ENCODE results near the gene EML1.

DNA sequence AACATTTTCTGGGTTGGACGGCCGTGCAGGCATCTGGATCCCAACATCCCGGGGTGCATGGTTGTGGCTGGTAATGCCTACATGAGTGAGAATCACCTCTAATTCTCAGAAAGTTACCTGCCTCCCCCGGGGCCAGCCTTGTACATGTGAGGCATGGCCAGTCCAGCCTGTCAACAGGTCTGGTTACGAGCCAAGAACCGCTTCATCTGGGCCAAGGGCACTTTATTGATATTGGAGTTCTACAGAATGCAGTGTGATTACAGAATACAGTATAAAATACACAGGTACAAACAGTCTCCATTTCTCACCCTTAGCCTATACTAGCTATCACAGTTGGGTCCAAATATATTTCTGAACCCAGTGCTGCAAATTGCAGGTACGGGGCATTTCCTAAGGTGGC lies 187.1 kb downstream of the EML1 start:
- TF ChIP-seq MAFK (conservative IDR thresholded peaks at IDR 0.05 in 1 of 2, IDR thresholded peaks at IDR 0.05 in 1 of 2; ENCODE audit: low read length in 2 of 2) (no peak), ZEB1 (IDR thresholded peaks at IDR 0.05; ENCODE audit: insufficient replicate concordance, low read depth) (no peak), GPN1 (CRISPR knock-in tag; IDR thresholded peaks at IDR 0.05; ENCODE audit: borderline replicate concordance) (no peak), SRF (IDR thresholded peaks at IDR 0.05; ENCODE audit: low read depth, low read length) (no peak)
- TF ChIP-seq, protein P1, sequence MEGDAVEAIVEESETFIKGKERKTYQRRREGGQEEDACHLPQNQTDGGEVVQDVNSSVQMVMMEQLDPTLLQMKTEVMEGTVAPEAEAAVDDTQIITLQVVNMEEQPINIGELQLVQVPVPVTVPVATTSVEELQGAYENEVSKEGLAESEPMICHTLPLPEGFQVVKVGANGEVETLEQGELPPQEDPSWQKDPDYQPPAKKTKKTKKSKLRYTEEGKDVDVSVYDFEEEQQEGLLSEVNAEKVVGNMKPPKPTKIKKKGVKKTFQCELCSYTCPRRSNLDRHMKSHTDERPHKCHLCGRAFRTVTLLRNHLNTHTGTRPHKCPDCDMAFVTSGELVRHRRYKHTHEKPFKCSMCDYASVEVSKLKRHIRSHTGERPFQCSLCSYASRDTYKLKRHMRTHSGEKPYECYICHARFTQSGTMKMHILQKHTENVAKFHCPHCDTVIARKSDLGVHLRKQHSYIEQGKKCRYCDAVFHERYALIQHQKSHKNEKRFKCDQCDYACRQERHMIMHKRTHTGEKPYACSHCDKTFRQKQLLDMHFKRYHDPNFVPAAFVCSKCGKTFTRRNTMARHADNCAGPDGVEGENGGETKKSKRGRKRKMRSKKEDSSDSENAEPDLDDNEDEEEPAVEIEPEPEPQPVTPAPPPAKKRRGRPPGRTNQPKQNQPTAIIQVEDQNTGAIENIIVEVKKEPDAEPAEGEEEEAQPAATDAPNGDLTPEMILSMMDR (CRISPR knock-in tag; IDR thresholded peaks at IDR 0.05): no peak
- TF ChIP-seq, protein P2, sequence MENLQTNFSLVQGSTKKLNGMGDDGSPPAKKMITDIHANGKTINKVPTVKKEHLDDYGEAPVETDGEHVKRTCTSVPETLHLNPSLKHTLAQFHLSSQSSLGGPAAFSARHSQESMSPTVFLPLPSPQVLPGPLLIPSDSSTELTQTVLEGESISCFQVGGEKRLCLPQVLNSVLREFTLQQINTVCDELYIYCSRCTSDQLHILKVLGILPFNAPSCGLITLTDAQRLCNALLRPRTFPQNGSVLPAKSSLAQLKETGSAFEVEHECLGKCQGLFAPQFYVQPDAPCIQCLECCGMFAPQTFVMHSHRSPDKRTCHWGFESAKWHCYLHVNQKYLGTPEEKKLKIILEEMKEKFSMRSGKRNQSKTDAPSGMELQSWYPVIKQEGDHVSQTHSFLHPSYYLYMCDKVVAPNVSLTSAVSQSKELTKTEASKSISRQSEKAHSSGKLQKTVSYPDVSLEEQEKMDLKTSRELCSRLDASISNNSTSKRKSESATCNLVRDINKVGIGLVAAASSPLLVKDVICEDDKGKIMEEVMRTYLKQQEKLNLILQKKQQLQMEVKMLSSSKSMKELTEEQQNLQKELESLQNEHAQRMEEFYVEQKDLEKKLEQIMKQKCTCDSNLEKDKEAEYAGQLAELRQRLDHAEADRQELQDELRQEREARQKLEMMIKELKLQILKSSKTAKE (CRISPR knock-in tag; IDR thresholded peaks at IDR 0.05; ENCODE audit: borderline replicate concordance): no peak
